Measurements from ENCODE around the gene PALD1.
A peak's percentile ranks its signal among the peaks of the same experiment; 100 is the strongest.

PALD1 gene

GRCh38 chr10:70592186-70592735 lies 113.7 kb downstream of the PALD1 start:
- Histone ChIP-seq H3K4me1 (ENCODE audit: control insufficient read depth in 1 of 2, insufficient read depth in 2 of 2, low read length in 2 of 2) (no peaks in the 10 kb centered on the region), H3K79me2 (ENCODE audit: control insufficient read depth, insufficient read depth, low read length, poor library complexity) (no peaks in the 10 kb centered on the region), H2BK120ac (ENCODE audit: insufficient read depth, low read length, poor library complexity) (no peak overlapping the region), H2AK5ac (ENCODE audit: low read length) (no peak overlapping the region), H4K8ac (ENCODE audit: low read depth, low read length) (no peak overlapping the region), H3K4me3 (ENCODE audit: low read depth, low read length) (no peak overlapping the region), H3K18ac (ENCODE audit: low read length) (no peak overlapping the region), H2AFZ (ENCODE audit: insufficient read depth, low read length, poor library complexity) (no peak overlapping the region), H3K4ac (ENCODE audit: low read depth, low read length) (no peak overlapping the region), H3K23ac (ENCODE audit: low read length) (no peak overlapping the region), H2BK5ac (ENCODE audit: low read depth, low read length, poor library complexity) (no peak overlapping the region), H2BK12ac (ENCODE audit: low read length) (no peak overlapping the region), H3K79me1 (ENCODE audit: low read length) (no peaks in the 10 kb centered on the region), H3K27me3 (ENCODE audit: insufficient read depth, low read length) (no peaks in the 10 kb centered on the region), H3K9me3 (ENCODE audit: insufficient read depth, low read depth, low read length) (no peaks in the 10 kb centered on the region), H3K27ac (ENCODE audit: low read depth, low read length) (no peak overlapping the region), H3K4me2 (ENCODE audit: low read length) (no peak overlapping the region), H4K12ac (ENCODE audit: low read depth, low read length) (no peak overlapping the region), H3K14ac (ENCODE audit: low read length) (no peak overlapping the region), H4K91ac (ENCODE audit: low read depth, low read length) (no peak overlapping the region), H3K9ac (ENCODE audit: low read length) (no peak overlapping the region), H3K36me3 (ENCODE audit: control insufficient read depth in 1 of 2, insufficient read depth in 2 of 2, low read length in 2 of 2) (no peaks in the 10 kb centered on the region)
- DNase-seq: no peak
- WGBS (ENCODE audit: extremely low coverage, insufficient coverage, insufficient read length): no CpG with 5 or more reads among the region's 2 CpGs

- Histone ChIP-seq H3K14ac (ENCODE audit: low read length) (no peak overlapping the region), H3K27me3 (ENCODE audit: insufficient read depth, low read length) (no peaks in the 10 kb centered on the region), H4K12ac (ENCODE audit: low read depth, low read length) (no peak overlapping the region), H3K79me1 (ENCODE audit: low read length) (no peaks in the 10 kb centered on the region), H3K4me2 (ENCODE audit: low read length) (no peak overlapping the region), H4K8ac (ENCODE audit: low read depth, low read length) (no peak overlapping the region), H3K9me3 (ENCODE audit: insufficient read depth, low read depth, low read length) (no peaks in the 10 kb centered on the region), H3K18ac (ENCODE audit: low read length) (no peak overlapping the region), H3K36me3 (ENCODE audit: control insufficient read depth in 1 of 2, insufficient read depth in 2 of 2, low read length in 2 of 2) (no peaks in the 10 kb centered on the region), H4K91ac (ENCODE audit: low read depth, low read length) (no peak overlapping the region), H3K27ac (ENCODE audit: low read depth, low read length) (no peak overlapping the region), H2AFZ (ENCODE audit: insufficient read depth, low read length, poor library complexity) (no peak overlapping the region), H2AK5ac (ENCODE audit: low read length) (no peak overlapping the region), H2BK120ac (ENCODE audit: insufficient read depth, low read length, poor library complexity) (no peak overlapping the region), H3K4ac (ENCODE audit: low read depth, low read length) (no peak overlapping the region), H3K9ac (ENCODE audit: low read length) (no peak overlapping the region), H3K23ac (ENCODE audit: low read length) (no peak overlapping the region), H3K4me3 (ENCODE audit: low read depth, low read length) (peak overlapping the region; percentile 26), H3K79me2 (ENCODE audit: control insufficient read depth, insufficient read depth, low read length, poor library complexity) (no peaks in the 10 kb centered on the region), H2BK5ac (ENCODE audit: low read depth, low read length, poor library complexity) (no peak overlapping the region), H2BK12ac (ENCODE audit: low read length) (no peak overlapping the region), H3K4me1 (ENCODE audit: control insufficient read depth in 1 of 2, insufficient read depth in 2 of 2, low read length in 2 of 2) (no peaks in the 10 kb centered on the region)
- DNase-seq: no peak
- WGBS (ENCODE audit: extremely low coverage, insufficient coverage, insufficient read length): no CpG with 5 or more reads among the region's 16 CpGs
Observed at GRCh38 chr10:70592746-70593512, 114.4 kb downstream of the PALD1 start.

- H4K8ac ChIP-seq (ENCODE audit: low read depth, low read length): no peak overlapping the region
- no peak overlapping the region for H3K27ac ChIP-seq (ENCODE audit: low read depth, low read length)
- no CpG with 5 or more reads among the region's 7 CpGs for WGBS (ENCODE audit: extremely low coverage, insufficient coverage, insufficient read length)
- H4K91ac ChIP-seq (ENCODE audit: low read depth, low read length): no peak overlapping the region
- no peak overlapping the region for H2BK12ac ChIP-seq (ENCODE audit: low read length)
- H4K12ac ChIP-seq (ENCODE audit: low read depth, low read length): no peak overlapping the region
- no peak for DNase-seq
- H2AFZ ChIP-seq (ENCODE audit: insufficient read depth, low read length, poor library complexity): no peak overlapping the region
- H2BK120ac ChIP-seq (ENCODE audit: insufficient read depth, low read length, poor library complexity): no peak overlapping the region
- no peak overlapping the region for H2AK5ac ChIP-seq (ENCODE audit: low read length)
- no peak overlapping the region for H3K23ac ChIP-seq (ENCODE audit: low read length)
- no peak overlapping the region for H3K14ac ChIP-seq (ENCODE audit: low read length)
- H3K36me3 ChIP-seq (ENCODE audit: control insufficient read depth in 1 of 2, insufficient read depth in 2 of 2, low read length in 2 of 2): no peaks in the 10 kb centered on the region
- no peaks in the 10 kb centered on the region for H3K9me3 ChIP-seq (ENCODE audit: insufficient read depth, low read depth, low read length)
- H3K79me1 ChIP-seq (ENCODE audit: low read length): no peaks in the 10 kb centered on the region
- H3K79me2 ChIP-seq (ENCODE audit: control insufficient read depth, insufficient read depth, low read length, poor library complexity): no peaks in the 10 kb centered on the region
- no peak overlapping the region for H2BK5ac ChIP-seq (ENCODE audit: low read depth, low read length, poor library complexity)
- no peak overlapping the region for H3K4me2 ChIP-seq (ENCODE audit: low read length)
- no peak overlapping the region for H3K4me3 ChIP-seq (ENCODE audit: low read depth, low read length)
- no peaks in the 10 kb centered on the region for H3K27me3 ChIP-seq (ENCODE audit: insufficient read depth, low read length)
- H3K4ac ChIP-seq (ENCODE audit: low read depth, low read length): no peak overlapping the region
- H3K9ac ChIP-seq (ENCODE audit: low read length): no peak overlapping the region
- no peak overlapping the region for H3K18ac ChIP-seq (ENCODE audit: low read length)
- H3K4me1 ChIP-seq (ENCODE audit: control insufficient read depth in 1 of 2, insufficient read depth in 2 of 2, low read length in 2 of 2): no peaks in the 10 kb centered on the region
Observed at GRCh38 chr10:70593513-70593890, 114.9 kb downstream of the PALD1 start.

GRCh38 chr10:70594161-70594560 lies 115.6 kb downstream of the PALD1 start:
- no peak overlapping the region for H2AK5ac ChIP-seq (ENCODE audit: low read length)
- no peak overlapping the region for H3K18ac ChIP-seq (ENCODE audit: low read length)
- H3K23ac ChIP-seq (ENCODE audit: low read length): no peak overlapping the region
- no peak overlapping the region for H3K4ac ChIP-seq (ENCODE audit: low read depth, low read length)
- no peak overlapping the region for H3K9ac ChIP-seq (ENCODE audit: low read length)
- H2AFZ ChIP-seq (ENCODE audit: insufficient read depth, low read length, poor library complexity): no peak overlapping the region
- no peaks in the 10 kb centered on the region for H3K79me1 ChIP-seq (ENCODE audit: low read length)
- H3K4me2 ChIP-seq (ENCODE audit: low read length): no peak overlapping the region
- H3K14ac ChIP-seq (ENCODE audit: low read length): no peak overlapping the region
- no peak overlapping the region for H3K27ac ChIP-seq (ENCODE audit: low read depth, low read length)
- no peak overlapping the region for H4K8ac ChIP-seq (ENCODE audit: low read depth, low read length)
- H2BK120ac ChIP-seq (ENCODE audit: insufficient read depth, low read length, poor library complexity): no peak overlapping the region
- no peak overlapping the region for H4K91ac ChIP-seq (ENCODE audit: low read depth, low read length)
- no peak overlapping the region for H3K4me3 ChIP-seq (ENCODE audit: low read depth, low read length)
- H3K4me1 ChIP-seq (ENCODE audit: control insufficient read depth in 1 of 2, insufficient read depth in 2 of 2, low read length in 2 of 2): no peaks in the 10 kb centered on the region
- no peaks in the 10 kb centered on the region for H3K36me3 ChIP-seq (ENCODE audit: control insufficient read depth in 1 of 2, insufficient read depth in 2 of 2, low read length in 2 of 2)
- DNase-seq: no peak
- no peaks in the 10 kb centered on the region for H3K79me2 ChIP-seq (ENCODE audit: control insufficient read depth, insufficient read depth, low read length, poor library complexity)
- no peak overlapping the region for H4K12ac ChIP-seq (ENCODE audit: low read depth, low read length)
- no peak overlapping the region for H2BK5ac ChIP-seq (ENCODE audit: low read depth, low read length, poor library complexity)
- no CpG with 5 or more reads among the region's 3 CpGs for WGBS (ENCODE audit: extremely low coverage, insufficient coverage, insufficient read length)
- H3K27me3 ChIP-seq (ENCODE audit: insufficient read depth, low read length): no peaks in the 10 kb centered on the region
- H2BK12ac ChIP-seq (ENCODE audit: low read length): no peak overlapping the region
- H3K9me3 ChIP-seq (ENCODE audit: insufficient read depth, low read depth, low read length): peaks cover 2% of the 10 kb centered on the region

All from trophoblast cell (in vitro differentiated cells and primary cell).